Upper lobe of left lung (tissue), 4 donors: ENCODE data around the gene SSPN.

Experiments
- EP300 ChIP-seq, 4 donors: sonication (generic); formaldehyde crosslinking; IDR thresholded peaks; one replicate each; pipeline ENCODE4 v1.5.1; 2017; ENCODE audit warnings: antibody characterized with exemption in 4 of 4, control low read depth in 2 of 4
- POLR2A ChIP-seq, 4 donors: fragments of 450-650 bp; IDR thresholded peaks; one replicate each; pipeline ENCODE4 v1.5.1; 2016 to 2017; ENCODE audit warnings: antibody characterized with exemption in 4 of 4, mild to moderate bottlenecking in 2 of 4
- POLR2AphosphoS5 ChIP-seq, 2 donors: sonication (generic); formaldehyde crosslinking; IDR thresholded peaks; one replicate each; pipeline ENCODE4 v1.5.1; 2017; ENCODE audit warnings: antibody characterized with exemption in 2 of 2
- TF ChIP-seq, protein P1 (sequence below), 6 experiments: fragments of 450-650 bp in 4 of 6; fragments of 200-600 bp in 2 of 6; sonication (generic) in 2 of 6; IDR thresholded peaks; one replicate each; pipeline ENCODE4 v1.5.1; 2016 to 2019; ENCODE audit warnings: antibody characterized with exemption in 6 of 6

DNA sequence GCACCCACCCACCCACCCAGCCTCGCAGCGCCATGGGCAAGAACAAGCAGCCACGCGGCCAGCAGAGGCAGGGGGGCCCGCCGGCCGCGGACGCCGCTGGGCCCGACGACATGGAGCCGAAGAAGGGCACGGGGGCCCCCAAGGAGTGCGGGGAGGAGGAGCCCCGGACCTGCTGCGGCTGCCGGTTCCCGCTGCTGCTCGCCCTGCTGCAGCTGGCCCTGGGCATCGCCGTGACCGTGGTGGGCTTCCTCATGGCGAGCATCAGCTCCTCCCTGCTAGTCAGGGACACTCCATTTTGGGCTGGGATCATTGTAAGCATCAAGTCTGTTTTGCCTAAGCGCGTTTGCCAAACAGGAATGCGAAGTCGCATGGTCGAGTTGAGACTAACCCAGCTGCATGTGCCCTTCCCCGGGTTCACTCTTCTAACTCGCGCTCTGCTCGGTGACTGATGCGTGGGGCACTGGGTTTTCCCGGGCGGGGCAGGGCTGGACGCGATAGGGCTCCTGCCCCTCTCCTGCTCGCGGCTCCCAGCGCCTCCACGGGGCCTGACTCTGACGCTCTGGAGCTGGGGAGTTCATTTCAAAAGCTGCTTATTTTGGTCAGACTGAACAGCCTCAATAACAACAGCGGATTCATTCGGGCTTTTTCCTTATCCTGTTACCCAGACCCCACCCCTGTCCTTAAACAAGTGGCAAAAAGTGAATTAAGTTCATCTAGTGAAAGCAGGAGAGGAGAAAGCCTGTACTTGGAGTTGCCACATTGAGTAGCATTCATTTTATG is 458 bp downstream of the SSPN start:
- TF ChIP-seq EP300 (IDR thresholded peaks at IDR 0.05): no peak
- TF ChIP-seq, protein P1, sequence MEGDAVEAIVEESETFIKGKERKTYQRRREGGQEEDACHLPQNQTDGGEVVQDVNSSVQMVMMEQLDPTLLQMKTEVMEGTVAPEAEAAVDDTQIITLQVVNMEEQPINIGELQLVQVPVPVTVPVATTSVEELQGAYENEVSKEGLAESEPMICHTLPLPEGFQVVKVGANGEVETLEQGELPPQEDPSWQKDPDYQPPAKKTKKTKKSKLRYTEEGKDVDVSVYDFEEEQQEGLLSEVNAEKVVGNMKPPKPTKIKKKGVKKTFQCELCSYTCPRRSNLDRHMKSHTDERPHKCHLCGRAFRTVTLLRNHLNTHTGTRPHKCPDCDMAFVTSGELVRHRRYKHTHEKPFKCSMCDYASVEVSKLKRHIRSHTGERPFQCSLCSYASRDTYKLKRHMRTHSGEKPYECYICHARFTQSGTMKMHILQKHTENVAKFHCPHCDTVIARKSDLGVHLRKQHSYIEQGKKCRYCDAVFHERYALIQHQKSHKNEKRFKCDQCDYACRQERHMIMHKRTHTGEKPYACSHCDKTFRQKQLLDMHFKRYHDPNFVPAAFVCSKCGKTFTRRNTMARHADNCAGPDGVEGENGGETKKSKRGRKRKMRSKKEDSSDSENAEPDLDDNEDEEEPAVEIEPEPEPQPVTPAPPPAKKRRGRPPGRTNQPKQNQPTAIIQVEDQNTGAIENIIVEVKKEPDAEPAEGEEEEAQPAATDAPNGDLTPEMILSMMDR (IDR thresholded peaks at IDR 0.05): no peak
- TF ChIP-seq POLR2A (IDR thresholded peaks at IDR 0.05): peak in 2 of 4 donors; percentile 22 to 33
- TF ChIP-seq POLR2AphosphoS5 (IDR thresholded peaks at IDR 0.05): peak in 1 of 2 donors; percentile 12
